GM19463 (cell line): Measurements from ENCODE around the gene RTL1.

Experiments
- ATAC-seq: cut with Tn5 transposase; IDR thresholded peaks from one replicate; pipeline ENCODE4 v1.9.1; 2021; ENCODE audit warnings: mild to moderate bottlenecking, moderate library complexity; ENCODE audit not compliant: unreplicated experiment

Gene RTL1

GRCh38 chr14:100882991-100883788, 20.3 kb downstream of the RTL1 start:
- ATAC-seq = no peak

DNA sequence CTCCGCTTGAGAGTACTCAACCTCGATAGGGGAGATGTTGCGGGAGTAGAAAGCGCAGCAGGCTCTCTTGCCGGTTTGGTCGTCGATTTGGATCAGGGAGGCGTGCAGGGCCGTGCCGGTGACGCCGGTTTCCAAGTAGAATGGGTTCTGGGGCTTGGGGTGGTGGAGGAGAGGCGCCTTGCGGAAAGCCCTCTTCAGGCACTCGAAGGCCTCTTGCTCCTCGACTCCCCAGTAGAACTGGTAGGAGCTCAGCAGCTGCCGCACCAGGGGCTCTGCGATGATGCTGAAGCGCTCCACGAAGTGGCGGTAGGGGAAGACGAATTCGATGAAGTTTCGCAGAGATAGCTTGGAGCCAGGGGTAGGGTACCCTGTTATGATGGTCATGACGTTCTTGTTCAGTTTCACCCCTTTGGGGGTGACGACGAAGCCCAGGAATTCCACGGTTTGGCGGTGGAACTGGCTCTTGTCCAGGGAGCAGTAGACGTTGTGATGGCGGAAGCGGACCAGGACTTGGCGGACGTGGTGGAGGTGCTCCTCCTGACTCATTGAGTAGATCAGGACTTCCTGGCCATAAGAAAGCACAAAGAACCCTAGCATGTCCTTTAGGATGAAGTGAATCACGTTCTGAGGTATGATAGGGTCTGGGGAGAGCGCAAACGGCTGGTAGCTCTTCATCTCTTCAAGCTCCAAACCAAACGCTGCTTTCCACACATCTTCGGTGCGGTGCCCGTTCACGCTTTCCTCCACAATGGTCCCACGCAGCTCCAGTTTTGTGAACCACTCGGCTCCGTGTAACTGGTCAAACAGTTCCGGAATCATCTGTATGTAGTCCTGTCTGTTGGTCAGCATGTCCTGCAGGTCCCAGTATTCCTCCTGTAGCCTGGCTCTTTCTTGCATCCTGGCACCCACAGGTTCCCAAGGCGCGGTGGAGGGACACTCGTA, 21.2 kb downstream of the RTL1 start:
- no peak for ATAC-seq

DNA sequence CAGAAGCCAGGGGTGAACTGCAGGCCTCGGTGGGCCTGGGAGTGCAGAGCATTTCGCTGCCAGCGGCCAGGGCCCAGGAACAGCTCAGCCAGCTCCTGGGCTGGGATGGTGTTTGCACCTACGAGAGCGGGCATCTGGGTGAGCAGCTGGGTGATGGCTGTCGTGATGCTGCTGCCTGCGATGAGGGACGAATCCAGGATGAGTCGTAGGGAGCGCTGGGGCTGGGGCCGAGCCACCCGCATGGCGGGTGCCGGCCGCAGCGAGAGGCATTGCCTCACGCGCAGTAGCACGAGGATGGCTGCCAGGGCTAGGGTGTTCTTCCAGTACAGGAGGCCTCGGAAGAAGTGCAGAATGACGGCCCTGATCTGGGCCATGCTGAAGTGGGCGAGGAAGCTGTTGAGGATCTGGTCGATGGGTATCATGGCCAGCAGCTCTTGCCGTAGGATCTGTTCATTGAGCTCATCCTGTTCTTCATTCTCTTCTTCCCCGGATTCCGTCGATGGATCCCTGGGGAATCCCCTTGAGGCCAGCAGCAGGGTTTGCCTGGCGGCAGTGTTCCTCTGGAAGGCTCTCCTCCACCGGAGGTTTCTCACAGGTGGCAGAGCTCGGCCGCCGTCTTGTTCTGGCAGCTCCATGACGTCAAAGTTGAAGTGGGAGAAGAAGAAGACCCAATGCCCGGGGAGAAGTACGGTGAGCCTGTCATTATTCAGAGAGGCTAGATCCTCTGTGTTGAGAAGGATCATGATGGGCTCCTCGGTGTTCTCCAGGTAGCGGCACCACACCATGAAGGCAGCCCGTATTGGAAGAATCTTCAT, 22.1 kb downstream of the RTL1 start:
- ATAC-seq = no peak

DNA sequence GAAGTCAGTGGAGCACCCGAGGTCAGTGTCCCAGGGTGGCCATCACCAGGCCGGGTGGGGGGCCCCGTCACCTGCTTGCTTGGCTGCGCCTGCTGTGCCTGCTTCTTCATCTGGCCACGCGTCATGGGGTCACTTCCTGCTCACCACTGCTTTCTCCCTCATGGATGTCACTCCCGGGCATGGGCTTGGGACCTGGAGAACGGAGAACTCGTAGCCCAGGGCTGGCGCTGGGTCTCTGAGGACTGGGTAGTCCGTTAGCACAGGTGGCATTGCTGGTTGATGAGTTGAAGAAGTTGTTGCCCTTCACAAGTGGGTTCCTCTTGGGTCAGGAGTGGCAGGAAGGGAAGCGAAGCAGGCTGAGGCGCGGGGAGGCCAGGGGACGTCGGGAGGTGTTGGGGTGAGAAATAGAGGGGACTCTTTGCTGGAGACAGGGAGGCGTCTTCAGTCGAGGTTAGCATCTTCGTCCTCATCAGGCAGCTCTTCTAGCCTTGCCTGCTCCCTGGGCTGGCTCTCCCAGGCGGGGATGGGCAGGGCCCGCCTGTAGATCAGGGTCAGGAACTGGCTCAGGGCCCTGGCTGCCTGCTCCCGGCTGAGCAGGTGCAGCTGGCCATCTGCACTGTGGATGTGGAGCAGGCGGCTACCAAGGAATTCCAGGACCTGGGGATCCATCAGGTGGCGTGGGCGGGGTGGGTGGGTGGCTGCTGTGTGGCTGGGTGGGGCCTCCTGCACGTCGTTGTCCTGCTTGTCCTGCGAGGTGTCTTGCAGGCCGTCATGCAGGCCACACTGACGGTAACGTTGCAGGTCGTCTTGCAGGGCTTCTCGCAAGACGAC, 23.0 kb downstream of the RTL1 start:
- ATAC-seq = no peak

- no peak for ATAC-seq
Measured at GRCh38 chr14:100879782-100880181, 23.7 kb downstream of the RTL1 start.

GRCh38 chr14:100879194-100879593, 24.3 kb downstream of the RTL1 start:
- ATAC-seq = no peak

DNA sequence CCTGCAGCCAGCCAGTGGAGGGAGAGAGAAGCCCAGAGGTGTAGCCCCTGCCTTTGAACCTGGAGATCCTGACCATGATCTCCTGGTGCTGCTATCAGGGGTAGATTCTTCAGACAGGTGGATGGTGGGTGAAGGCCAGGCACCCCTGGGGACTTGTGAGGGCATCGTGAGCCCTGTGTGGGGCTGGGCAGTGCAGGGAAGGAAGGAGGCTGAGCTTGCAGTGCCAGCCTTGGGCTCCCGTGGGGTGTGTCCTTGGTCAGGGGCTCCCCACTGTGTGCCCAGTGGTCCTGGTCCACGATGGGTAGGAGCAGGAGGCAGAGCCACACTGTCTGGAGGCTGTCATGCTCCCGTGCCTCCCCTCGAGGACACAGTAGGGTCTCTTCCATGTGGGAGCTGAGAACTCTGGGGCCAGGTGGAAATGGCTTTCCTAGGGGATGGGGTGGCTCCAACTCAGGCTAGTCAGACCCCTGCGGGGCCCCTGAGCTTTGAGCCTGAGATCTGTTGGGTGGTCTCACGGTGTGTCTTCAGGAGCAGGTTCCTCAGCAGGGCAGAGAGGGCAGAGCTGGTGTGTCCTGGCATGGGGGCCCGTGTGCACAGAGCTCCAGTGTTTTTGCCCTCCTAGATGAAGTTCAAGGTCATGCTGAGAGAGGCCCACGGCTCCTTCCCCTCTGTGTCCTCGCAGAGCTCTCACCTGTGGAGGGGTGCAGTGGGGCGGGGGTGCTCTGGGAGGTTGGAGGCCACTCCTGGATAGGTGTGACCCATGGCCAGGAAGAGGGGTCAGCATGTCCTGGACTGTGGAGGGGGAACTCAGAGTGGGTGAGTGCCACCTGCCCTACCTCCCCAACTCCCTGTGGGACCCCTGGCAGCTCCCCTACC, 25.0 kb downstream of the RTL1 start:
- ATAC-seq = no peak

GRCh38 chr14:100875861-100876590, 27.5 kb downstream of the RTL1 start:
- no peak for ATAC-seq

GRCh38 chr14:100875126-100875525, 28.4 kb downstream of the RTL1 start:
- ATAC-seq = no peak

- no peak for ATAC-seq
Measured at GRCh38 chr14:100874411-100875091, 29.0 kb downstream of the RTL1 start.

DNA sequence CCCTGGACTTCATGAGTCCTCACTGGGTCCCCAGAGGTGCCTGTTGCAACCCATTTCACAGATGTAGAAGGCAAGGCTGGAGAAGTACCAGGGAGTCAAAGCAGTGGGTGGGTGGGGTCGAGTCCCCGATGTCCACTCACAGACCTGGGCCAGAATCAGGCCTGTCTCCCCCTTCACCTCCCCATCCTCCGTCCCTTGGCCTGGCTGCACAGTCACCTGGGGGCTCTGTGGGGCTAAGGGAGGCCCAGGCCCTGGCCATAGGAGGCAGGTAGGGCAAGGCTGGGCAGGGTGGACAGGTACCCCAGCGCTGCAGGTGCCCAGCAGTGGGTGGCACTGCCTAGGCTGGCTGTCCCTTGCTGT, 29.5 kb downstream of the RTL1 start:
- no peak for ATAC-seq

DNA sequence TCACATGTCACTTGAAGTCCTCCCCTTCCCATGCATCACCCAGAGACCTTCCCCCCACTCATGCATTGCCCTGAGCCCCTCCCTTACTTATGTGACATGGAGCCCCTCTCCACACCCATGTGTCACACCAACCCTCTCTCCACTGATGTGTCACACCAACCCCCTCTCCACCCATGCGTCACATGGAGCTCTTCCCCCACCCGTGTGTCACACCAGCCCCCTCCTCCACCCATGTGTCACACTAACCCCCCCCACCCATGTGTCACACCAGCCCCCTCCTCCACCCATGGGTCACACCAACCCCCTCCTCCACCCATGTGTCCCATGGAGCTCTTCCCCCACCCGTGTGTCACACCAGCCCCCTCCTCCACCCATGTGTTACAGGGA, 30.4 kb downstream of the RTL1 start:
- no peak for ATAC-seq

DNA sequence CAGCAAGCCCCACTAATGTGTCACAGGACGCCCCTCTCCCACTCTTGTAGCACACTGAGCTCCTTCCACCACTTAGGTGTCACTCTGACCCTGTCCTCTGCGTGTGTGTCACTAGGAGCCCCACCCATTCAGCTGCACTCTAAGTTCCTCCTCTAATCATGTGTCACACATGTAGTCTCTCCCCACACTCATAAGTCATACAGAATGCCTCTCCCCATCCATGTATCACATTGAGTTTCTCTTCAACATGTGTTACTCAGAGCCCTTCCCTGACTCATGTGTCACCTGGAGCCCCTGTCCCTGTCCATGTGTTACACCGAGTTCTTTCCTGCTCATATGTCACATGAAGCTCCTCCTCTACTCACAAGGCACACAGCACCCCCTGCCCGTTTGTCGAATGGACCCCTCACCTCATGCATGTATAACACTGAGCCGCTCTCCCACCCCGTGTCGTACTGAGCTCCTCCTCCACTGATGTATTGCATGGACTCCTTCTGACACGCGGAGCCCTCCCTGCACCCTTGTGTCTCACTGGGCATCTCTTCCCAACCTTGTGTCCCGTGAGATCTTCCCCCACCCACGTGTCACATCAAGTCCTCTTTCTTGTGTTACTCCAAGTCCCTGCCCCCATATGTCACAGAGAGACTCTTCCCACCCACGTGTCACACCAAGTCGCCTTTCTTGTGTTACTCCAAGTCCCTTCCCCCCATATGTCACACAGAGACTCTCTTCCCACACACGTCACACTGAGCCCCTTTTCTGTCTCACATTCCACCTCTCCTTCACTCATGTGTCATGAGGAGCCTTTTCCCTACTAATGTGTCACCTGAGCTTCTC, 31.0 kb downstream of the RTL1 start:
- ATAC-seq = no peak

DNA sequence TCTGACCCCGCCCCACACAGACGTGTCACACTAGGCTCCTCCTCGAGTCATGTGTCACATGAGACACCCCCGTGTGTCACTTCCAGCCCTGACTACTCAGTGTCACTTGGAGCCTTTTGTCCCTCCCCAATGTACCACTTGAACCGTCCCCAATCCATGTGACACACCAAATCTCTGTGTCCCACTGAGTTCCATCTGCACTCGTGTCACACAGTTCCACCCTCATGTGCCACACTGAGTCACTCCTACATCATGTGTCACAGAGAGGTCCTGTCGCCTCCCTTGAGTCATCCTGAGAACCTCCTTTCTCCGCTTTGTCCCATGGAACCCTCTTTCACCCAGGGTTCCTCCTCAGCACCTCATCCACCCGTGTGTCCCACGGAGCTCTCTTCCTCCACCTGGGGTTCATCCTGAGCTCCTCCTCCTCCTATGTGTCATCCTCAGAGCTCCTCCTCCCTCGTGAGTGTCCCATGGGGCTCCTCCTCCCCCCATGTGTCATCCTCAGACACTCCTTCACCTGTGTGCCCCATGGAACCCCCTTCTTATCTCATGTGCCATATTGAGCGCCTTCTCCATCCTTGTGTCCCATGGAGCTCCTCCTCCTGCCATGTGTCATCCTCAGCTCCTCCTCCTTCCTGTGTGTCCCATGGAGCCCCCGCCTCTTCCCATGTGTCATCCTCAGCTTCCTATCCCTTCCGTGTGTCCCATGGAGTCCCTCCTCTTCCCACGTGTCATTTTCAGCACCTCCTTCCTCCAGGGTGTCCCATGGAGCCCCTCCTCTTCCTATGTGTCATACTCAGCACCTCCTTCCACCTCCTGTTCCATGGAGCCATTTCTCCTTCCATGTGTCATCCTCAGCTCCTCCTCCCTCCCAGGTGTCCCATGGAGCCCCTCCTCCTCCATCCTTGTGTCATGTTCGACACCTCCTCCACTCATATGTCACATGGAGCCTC, 32.0 kb downstream of the RTL1 start:
- ATAC-seq = no peak

GRCh38 chr14:100868621-100869370, 34.7 kb downstream of the RTL1 start:
- ATAC-seq = no peak
